WI38 (cell line): Measurements from ENCODE around the gene WDR37.

Experiments used
- H3K4me3 ChIP-seq: 2 replicates; pipeline ENCODE4 v1.5.1; 2011; ENCODE audit warnings: low read depth, mild to moderate bottlenecking, control low read depth, low read length
- CTCF ChIP-seq: IDR thresholded peaks from 2 replicates; pipeline ENCODE4 v1.5.1; 2012; ENCODE audit warnings: low read depth, mild to moderate bottlenecking, control low read depth, low read length

The WDR37 gene

GRCh38 chr10:1119501-1119900 is 63.3 kb downstream of the WDR37 start:
- no peak for TF ChIP-seq CTCF
- H3K4me3 ChIP-seq, result no peak overlapping the region

GRCh38 chr10:1120306-1120705 is 64.1 kb downstream of the WDR37 start:
- H3K4me3 ChIP-seq, result no peak overlapping the region
- TF ChIP-seq CTCF, result no peak

GRCh38 chr10:1120801-1121211 is 64.6 kb downstream of the WDR37 start:
- H3K4me3 ChIP-seq, result no peak overlapping the region
- TF ChIP-seq CTCF, result no peak

GRCh38 chr10:1121271-1121970 is 65.2 kb downstream of the WDR37 start:
- no peak overlapping the region for H3K4me3 ChIP-seq
- no peak for TF ChIP-seq CTCF

- no peak for TF ChIP-seq CTCF
- no peak overlapping the region for H3K4me3 ChIP-seq
These were observed 66.2 kb downstream of the WDR37 start for GRCh38 chr10:1122349-1122748.

GRCh38 chr10:1123198-1123597 is 67.0 kb downstream of the WDR37 start:
- no peak overlapping the region for H3K4me3 ChIP-seq
- no peak for TF ChIP-seq CTCF

GRCh38 chr10:1123972-1124371 is 67.8 kb downstream of the WDR37 start:
- TF ChIP-seq CTCF, result no peak

More at GRCh38 chr10:1123972-1124371, 67.8 kb downstream of the WDR37 start:
- no peak overlapping the region for H3K4me3 ChIP-seq
